ENCODE results near the gene SNX33. TPM values are rescaled to one million over a fixed set of nuclear protein-coding genes. Genes with fewer than 3 reads are reported as not detected.

Gene SNX33
- total RNA-seq, 1 donor from 2014 or later = 29.3 TPM

DNA sequence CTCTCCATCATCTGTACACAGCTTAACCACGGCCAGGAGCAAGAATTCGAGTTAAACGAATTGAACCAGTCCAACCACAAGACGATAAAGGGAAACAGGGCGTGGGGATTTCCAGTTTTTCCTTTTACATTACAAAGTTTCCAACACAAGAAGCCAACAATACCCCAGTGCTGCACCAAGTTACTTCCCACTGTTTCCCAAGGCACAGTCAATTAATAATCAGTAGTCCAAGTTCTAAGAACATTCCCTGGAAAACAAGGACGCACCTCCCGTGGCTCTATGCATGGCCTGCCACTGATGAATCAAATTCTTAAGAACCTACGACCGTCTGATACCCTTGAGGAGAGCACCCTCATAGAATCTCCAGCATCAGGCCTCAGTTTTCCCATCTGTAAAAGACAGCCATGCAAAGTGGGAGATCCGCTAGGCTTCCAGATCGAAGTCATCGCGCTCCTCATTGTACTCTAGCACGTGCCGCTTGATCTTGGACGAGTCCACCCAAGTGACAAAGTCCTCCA, 8.5 kb upstream of the SNX33 start:
- Mint-ChIP-seq H3K27me3 (peaks cover 4% of the 10 kb centered on the region), H3K36me3 (ENCODE audit: insufficient read depth) (no peaks in the 10 kb centered on the region), H3K4me3 (ENCODE audit: low read depth) (peak overlapping the region; percentile 87), H3K4me1 (ENCODE audit: low read depth) (peaks cover 23% of the 10 kb centered on the region), H3K27ac (peak overlapping the region; percentile 96), H3K9me3 (ENCODE audit: low read depth) (no peaks in the 10 kb centered on the region)
- DNase-seq (ENCODE audit: low spot score, unreplicated experiment) = no peak
- TF ChIP-seq, protein P1, sequence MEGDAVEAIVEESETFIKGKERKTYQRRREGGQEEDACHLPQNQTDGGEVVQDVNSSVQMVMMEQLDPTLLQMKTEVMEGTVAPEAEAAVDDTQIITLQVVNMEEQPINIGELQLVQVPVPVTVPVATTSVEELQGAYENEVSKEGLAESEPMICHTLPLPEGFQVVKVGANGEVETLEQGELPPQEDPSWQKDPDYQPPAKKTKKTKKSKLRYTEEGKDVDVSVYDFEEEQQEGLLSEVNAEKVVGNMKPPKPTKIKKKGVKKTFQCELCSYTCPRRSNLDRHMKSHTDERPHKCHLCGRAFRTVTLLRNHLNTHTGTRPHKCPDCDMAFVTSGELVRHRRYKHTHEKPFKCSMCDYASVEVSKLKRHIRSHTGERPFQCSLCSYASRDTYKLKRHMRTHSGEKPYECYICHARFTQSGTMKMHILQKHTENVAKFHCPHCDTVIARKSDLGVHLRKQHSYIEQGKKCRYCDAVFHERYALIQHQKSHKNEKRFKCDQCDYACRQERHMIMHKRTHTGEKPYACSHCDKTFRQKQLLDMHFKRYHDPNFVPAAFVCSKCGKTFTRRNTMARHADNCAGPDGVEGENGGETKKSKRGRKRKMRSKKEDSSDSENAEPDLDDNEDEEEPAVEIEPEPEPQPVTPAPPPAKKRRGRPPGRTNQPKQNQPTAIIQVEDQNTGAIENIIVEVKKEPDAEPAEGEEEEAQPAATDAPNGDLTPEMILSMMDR (IDR thresholded peaks at IDR 0.05; ENCODE audit: unreplicated experiment) = no peak

DNA sequence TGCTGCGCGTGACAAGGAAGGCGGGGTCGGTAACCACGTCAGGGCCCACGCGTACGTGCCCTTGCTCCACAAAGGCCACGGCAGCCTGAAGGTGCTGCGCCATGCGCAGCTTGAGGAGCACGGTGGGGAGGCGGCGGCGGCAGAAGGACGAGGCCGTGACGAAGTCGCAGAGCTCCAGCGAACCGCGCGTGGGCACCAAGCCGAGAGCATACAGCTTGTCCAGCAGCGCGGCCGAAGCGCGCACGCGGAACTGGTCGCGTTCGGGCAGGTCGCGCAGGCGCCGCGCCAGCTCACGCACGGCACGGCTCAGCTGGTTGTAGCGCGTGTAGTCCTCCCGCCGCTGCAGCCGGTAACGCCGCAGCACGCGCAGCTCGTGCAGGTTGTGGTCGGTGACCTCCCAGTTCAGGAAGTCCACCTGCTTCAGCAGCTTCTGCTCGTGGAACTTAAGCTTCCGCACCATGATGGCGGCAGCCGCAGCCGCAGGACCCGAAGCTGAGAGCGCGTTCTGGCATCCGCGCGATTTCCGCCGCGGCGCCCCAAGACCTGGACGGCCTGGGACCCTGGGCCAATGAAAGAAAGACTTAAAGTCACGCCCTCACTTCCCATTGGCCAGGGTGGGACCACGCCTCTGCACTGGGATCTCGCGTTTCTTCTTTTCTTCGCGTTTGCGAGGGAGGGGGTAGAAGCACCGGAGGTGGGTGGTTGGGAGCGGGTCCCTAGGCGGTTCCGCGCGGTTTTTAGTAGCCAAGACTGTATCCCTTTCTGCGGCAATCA, 7.8 kb upstream of the SNX33 start, which contains the start of gene IMP3:
Gene IMP3, minus strand, starts transcription at position 516 of the 774 bp plus-strand sequence. Its CDS starts 56 bp downstream, at position 460.
- no peaks in the 10 kb centered on the region for H3K9me3 Mint-ChIP-seq (ENCODE audit: low read depth)

DNA sequence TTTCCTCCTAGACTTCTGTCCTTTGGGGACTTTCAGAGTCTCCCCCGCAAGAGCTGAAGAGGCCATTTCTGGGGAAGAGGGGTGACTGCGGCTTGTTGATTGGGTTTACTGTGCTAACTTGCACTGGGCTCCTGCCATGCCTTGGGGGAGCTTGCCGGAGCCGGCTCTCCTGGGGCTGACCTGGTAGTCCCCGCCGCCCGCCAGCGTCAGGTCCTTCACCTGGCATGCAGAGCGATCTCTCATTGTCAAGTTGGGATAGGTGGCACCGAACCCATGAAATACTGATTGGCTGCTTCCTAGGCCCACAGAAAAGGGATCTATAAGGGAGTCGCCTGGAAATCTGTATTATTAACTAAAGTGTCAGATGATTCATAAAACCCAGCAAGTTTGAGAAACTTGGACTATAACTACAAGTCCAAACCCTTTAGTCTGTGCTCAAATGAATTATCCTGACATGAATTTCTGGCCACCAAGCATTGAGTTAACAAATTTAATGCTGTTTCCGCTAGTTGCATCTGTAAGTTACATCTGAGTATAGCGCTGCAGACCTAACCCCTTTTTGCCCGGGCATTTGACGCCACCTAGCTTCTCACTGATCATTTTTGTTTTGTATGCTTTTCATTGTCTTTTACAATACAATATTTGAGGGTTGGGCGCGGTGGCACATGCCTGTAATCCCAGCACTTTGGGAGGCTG, 7.1 kb upstream of the SNX33 start:
- peak overlapping the region; percentile 96 for H3K27ac Mint-ChIP-seq
- DNase-seq (ENCODE audit: low spot score, unreplicated experiment) = no peak
- H3K27me3 Mint-ChIP-seq = peaks cover 8% of the 10 kb centered on the region
- TF ChIP-seq, protein P1 (IDR thresholded peaks at IDR 0.05; ENCODE audit: unreplicated experiment) = no peak
- H3K4me1 Mint-ChIP-seq (ENCODE audit: low read depth) = peaks cover 23% of the 10 kb centered on the region
- H3K4me3 Mint-ChIP-seq (ENCODE audit: low read depth) = peak overlapping the region; percentile 87
- H3K9me3 Mint-ChIP-seq (ENCODE audit: low read depth) = no peaks in the 10 kb centered on the region
- H3K36me3 Mint-ChIP-seq (ENCODE audit: insufficient read depth) = no peaks in the 10 kb centered on the region

More for the DNA sequence above, 7.8 kb upstream of the SNX33 start, which contains the start of gene IMP3:
- peak; percentile 82 for DNase-seq (ENCODE audit: low spot score, unreplicated experiment)
- Mint-ChIP-seq H3K27me3 (peaks cover 6% of the 10 kb centered on the region), H3K36me3 (ENCODE audit: insufficient read depth) (no peaks in the 10 kb centered on the region), H3K4me3 (ENCODE audit: low read depth) (peak within 1 kb of the TSS; percentile 87), H3K27ac (peak within 1 kb of the TSS; percentile 96), H3K4me1 (ENCODE audit: low read depth) (peaks cover 23% of the 10 kb centered on the region)
- TF ChIP-seq, protein P1 (IDR thresholded peaks at IDR 0.05; ENCODE audit: unreplicated experiment) = no peak

DNA sequence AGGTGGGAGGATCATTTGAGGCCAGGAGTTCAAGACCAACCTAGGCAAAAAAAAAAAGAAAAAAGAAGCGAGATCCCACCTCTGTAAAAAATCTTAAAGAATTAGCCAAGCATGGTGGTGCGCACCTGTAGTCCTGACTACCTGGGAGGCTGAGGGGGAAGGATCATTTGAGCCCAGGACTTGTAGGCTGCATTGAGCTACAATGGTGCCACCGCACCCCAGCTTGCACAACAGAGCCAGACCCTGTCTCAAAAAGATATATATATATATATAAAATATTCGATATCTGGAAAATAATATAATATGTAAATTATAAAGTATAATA, 6.6 kb upstream of the SNX33 start:
- TF ChIP-seq, protein P1 (IDR thresholded peaks at IDR 0.05; ENCODE audit: unreplicated experiment) = no peak
- no peak for DNase-seq (ENCODE audit: low spot score, unreplicated experiment)
- Mint-ChIP-seq H3K36me3 (ENCODE audit: insufficient read depth) (no peaks in the 10 kb centered on the region), H3K27me3 (peaks cover 8% of the 10 kb centered on the region), H3K4me3 (ENCODE audit: low read depth) (peak overlapping the region; percentile 87), H3K9me3 (ENCODE audit: low read depth) (no peaks in the 10 kb centered on the region), H3K27ac (peak overlapping the region; percentile 96), H3K4me1 (ENCODE audit: low read depth) (peaks cover 23% of the 10 kb centered on the region)

DNA sequence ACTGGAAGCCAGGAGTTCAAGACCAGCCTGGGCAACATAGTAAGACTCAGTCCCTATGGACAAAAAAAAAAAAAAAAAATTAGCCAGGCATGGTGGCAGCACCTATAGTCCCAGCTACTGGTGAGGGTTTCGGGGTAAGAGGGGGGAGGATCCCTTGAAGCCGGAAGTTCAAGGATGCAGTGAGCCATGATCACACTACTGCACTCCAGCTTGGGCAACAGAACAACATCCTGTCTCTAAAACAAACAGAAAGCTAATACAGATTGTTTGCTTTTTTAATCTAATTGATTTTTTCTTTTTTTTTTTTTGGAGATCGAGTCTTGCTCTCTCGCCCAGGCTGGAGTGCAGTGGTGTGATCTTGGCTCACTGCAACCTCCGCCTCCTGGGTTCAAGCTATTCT, 6.1 kb upstream of the SNX33 start:
- Mint-ChIP-seq H3K4me3 (ENCODE audit: low read depth) (no peak overlapping the region), H3K4me1 (ENCODE audit: low read depth) (peaks cover 26% of the 10 kb centered on the region), H3K27ac (no peak overlapping the region), H3K36me3 (ENCODE audit: insufficient read depth) (no peaks in the 10 kb centered on the region), H3K9me3 (ENCODE audit: low read depth) (no peaks in the 10 kb centered on the region), H3K27me3 (peaks cover 8% of the 10 kb centered on the region)
- TF ChIP-seq, protein P1 (IDR thresholded peaks at IDR 0.05; ENCODE audit: unreplicated experiment) = no peak
- DNase-seq (ENCODE audit: low spot score, unreplicated experiment) = no peak

Data from progenitor cell of endocrine pancreas (in vitro differentiated cells).